PC-3 (cell line): ENCODE data around the gene NOP14.

Experiments used
- CTCF ChIP-seq: fragments of 300-600 bp; sonication (generic); conservative IDR thresholded peaks from 2 replicates; pipeline ENCODE4 v1.5.1; 2017; ENCODE audit warnings: antibody characterized with exemption, low read depth, mild to moderate bottlenecking, low read length
- EZH2phosphoT487 ChIP-seq: fragments of 300-600 bp; sonication (generic); IDR thresholded peaks from 2 replicates; pipeline ENCODE4 v1.6.1; 2018; ENCODE audit warnings: mild to moderate bottlenecking, antibody characterized with exemption, low read length, borderline replicate concordance

- TF ChIP-seq EZH2phosphoT487 (no peak), CTCF (no peak)
Observed at GRCh38 chr4:2923668-2924173, 39.5 kb downstream of the NOP14 start.
